Neural progenitor cell (in vitro differentiated cells): ENCODE results near the gene MBD1. TPM values are rescaled to one million over a fixed set of nuclear protein-coding genes. Genes with fewer than 3 reads are reported as not detected.
A peak's percentile ranks its signal among the peaks of the same experiment; 100 is the strongest.

Source experiments
- DNase-seq: peaks from one replicate; pipeline ENCODE4 v3.0.0-alpha.2; 2016; ENCODE audit warnings: low spot score
- H2AFZ ChIP-seq: fragments of 200-600 bp; sonication (generic); replicated peaks from 2 replicates; pipeline ENCODE4 v1.6.1; 2016; ENCODE audit warnings: antibody characterized with exemption
- H3F3A ChIP-seq: fragments of 200-600 bp; sonication (generic); 2 replicates; pipeline ENCODE4 v1.6.1; 2016; ENCODE audit warnings: antibody characterized with exemption, low read depth
- H3K27ac ChIP-seq: fragments of 200-600 bp; sonication (generic); 2 replicates; pipeline ENCODE4 v1.5.1; 2016; ENCODE audit warnings: mild to moderate bottlenecking
- H3K27me3 ChIP-seq: fragments of 200-600 bp; sonication (generic); 2 replicates; pipeline ENCODE4 v1.6.1; 2016; ENCODE audit warnings: mild to moderate bottlenecking, moderate library complexity
- H3K36me3 ChIP-seq: fragments of 200-600 bp; sonication (generic); 2 replicates; pipeline ENCODE4 v1.5.1; 2016
- H3K4me1 ChIP-seq: fragments of 200-600 bp; sonication (generic); 2 replicates; pipeline ENCODE4 v1.6.1; 2016; ENCODE audit warnings: mixed run types
- H3K4me2 ChIP-seq: fragments of 200-600 bp; sonication (generic); 2 replicates; pipeline ENCODE4 v1.6.1; 2016
- H3K4me3 ChIP-seq: fragments of 200-600 bp; sonication (generic); 2 replicates; pipeline ENCODE4 v1.5.1; 2016
- H3K79me2 ChIP-seq: fragments of 200-600 bp; sonication (generic); 2 replicates; pipeline ENCODE4 v1.6.1; 2016; ENCODE audit warnings: low read depth
- H3K9ac ChIP-seq: fragments of 200-600 bp; sonication (generic); 2 replicates; pipeline ENCODE4 v1.6.1; 2016
- H3K9me3 ChIP-seq: fragments of 200-600 bp; sonication (generic); 2 replicates; pipeline ENCODE4 v1.5.1; 2016; ENCODE audit warnings: low read depth
- H4K20me1 ChIP-seq: fragments of 200-600 bp; sonication (generic); 2 replicates; pipeline ENCODE4 v1.6.1; 2016; ENCODE audit warnings: low read depth
- H3K27ac Mint-ChIP-seq: 3 replicates; pipeline ENCODE4 v1.8.0; 2021; ENCODE audit warnings: mixed read lengths
- H3K27me3 Mint-ChIP-seq: 2 replicates; pipeline ENCODE4 v1.8.0; 2022; ENCODE audit warnings: low read depth, mild to moderate bottlenecking, inconsistent platforms, moderate library complexity, mixed read lengths; ENCODE audit not compliant: insufficient read depth
- H3K36me3 Mint-ChIP-seq: 3 replicates; pipeline ENCODE4 v1.8.0; 2021; ENCODE audit warnings: mixed read lengths
- H3K4me1 Mint-ChIP-seq: 3 replicates; pipeline ENCODE4 v1.8.0; 2021; ENCODE audit warnings: mixed read lengths
- H3K4me3 Mint-ChIP-seq: 3 replicates; pipeline ENCODE4 v1.8.0; 2021; ENCODE audit warnings: mild to moderate bottlenecking, moderate library complexity, mixed read lengths
- H3K9me3 Mint-ChIP-seq: 3 replicates; pipeline ENCODE4 v1.8.0; 2020; ENCODE audit warnings: mixed read lengths
- CTCF ChIP-seq: fragments of 200-600 bp; sonication (generic); IDR thresholded peaks from 2 replicates; pipeline ENCODE4 v1.5.1; 2017; ENCODE audit warnings: antibody characterized with exemption, mild to moderate bottlenecking
- EZH2 ChIP-seq: fragments of 200-600 bp; sonication (generic); IDR thresholded peaks from 2 replicates; pipeline ENCODE4 v1.6.1; 2017; ENCODE audit warnings: antibody characterized with exemption, mild to moderate bottlenecking, moderate library complexity
- EZH2phosphoT487 ChIP-seq: fragments of 200-600 bp; sonication (generic); IDR thresholded peaks from 2 replicates; pipeline ENCODE4 v1.6.1; 2017; ENCODE audit warnings: antibody characterized with exemption
- total RNA-seq: library from RNA; depleted of rRNA; stranded (reverse); fragments of >200 nt; gene quantifications from 2 replicates; pipeline ENCODE4 v1.2.3, GENCODE V29; 2015; ENCODE audit warnings: low replicate concordance

The MBD1 gene
- total RNA-seq, 1 donor from 2014 or later = 32.7 TPM

GRCh38 chr18:50307738-50308470, 26.6 kb upstream of the MBD1 start:
- Histone ChIP-seq H3K9me3 (peaks cover 8% of the 10 kb centered on the region), H3K79me2 (no peaks in the 10 kb centered on the region), H3K4me3 (peak overlapping the region; percentile 60), H3K27me3 (peaks cover 81% of the 10 kb centered on the region), H3F3A (no peaks in the 10 kb centered on the region), H3K36me3 (no peaks in the 10 kb centered on the region), H3K4me2 (peak overlapping the region; percentile 79), H4K20me1 (no peaks in the 10 kb centered on the region), H2AFZ (peak overlapping the region; percentile 80), H3K27ac (no peak overlapping the region), H3K4me1 (no peaks in the 10 kb centered on the region), H3K9ac (no peak overlapping the region)
- TF ChIP-seq EZH2phosphoT487 (no peak), CTCF (no peak), EZH2 (no peak)
- Mint-ChIP-seq H3K4me1 (no peaks in the 10 kb centered on the region), H3K27ac (no peak overlapping the region), H3K9me3 (peaks cover 7% of the 10 kb centered on the region), H3K27me3 (peaks cover 8% of the 10 kb centered on the region), H3K4me3 (peak overlapping the region; percentile 80), H3K36me3 (no peaks in the 10 kb centered on the region)
- DNase-seq = peak; percentile 96

- H3K4me3 ChIP-seq = peak overlapping the region; percentile 60
- peaks cover 8% of the 10 kb centered on the region for H3K9me3 ChIP-seq
- H3K9ac ChIP-seq = no peak overlapping the region
- no peak for DNase-seq
- peaks cover 86% of the 10 kb centered on the region for H3K27me3 ChIP-seq
- H3K27ac ChIP-seq = no peak overlapping the region
- H4K20me1 ChIP-seq = no peaks in the 10 kb centered on the region
- no peaks in the 10 kb centered on the region for H3F3A ChIP-seq
- H3K79me2 ChIP-seq = no peaks in the 10 kb centered on the region
- H3K36me3 Mint-ChIP-seq = no peaks in the 10 kb centered on the region
- peak overlapping the region; percentile 80 for H2AFZ ChIP-seq
- no peak overlapping the region for H3K27ac Mint-ChIP-seq
- H3K4me3 Mint-ChIP-seq = peak overlapping the region; percentile 80
- peaks cover 8% of the 10 kb centered on the region for H3K27me3 Mint-ChIP-seq
- peak overlapping the region; percentile 79 for H3K4me2 ChIP-seq
- no peaks in the 10 kb centered on the region for H3K36me3 ChIP-seq
- no peaks in the 10 kb centered on the region for H3K4me1 ChIP-seq
- peaks cover 7% of the 10 kb centered on the region for H3K9me3 Mint-ChIP-seq
- TF ChIP-seq EZH2phosphoT487 (no peak), EZH2 (no peak), CTCF (no peak)
- no peaks in the 10 kb centered on the region for H3K4me1 Mint-ChIP-seq
Observed at GRCh38 chr18:50307400-50307737, 26.0 kb upstream of the MBD1 start.

DNA sequence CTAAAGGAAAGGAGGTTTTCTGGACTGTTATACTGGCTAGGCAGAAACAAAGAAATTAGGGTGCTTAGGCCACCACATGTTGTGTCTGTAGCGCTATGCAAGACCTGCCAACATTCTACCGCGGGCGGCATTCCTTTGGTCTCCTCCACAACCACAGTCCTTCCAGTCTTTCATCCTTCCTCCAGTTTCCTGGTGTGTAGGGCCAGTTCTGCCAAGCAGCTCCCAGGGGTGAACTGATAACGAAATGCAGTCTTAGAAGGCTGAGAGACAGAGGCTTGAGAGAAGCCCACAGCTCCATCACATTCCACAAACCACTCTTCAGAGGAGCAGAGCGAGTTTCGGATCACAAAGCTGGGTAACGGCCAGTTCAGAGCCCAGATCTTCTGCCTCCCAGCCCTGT, 25.6 kb upstream of the MBD1 start:
- Mint-ChIP-seq H3K27ac (no peak overlapping the region), H3K9me3 (peaks cover 7% of the 10 kb centered on the region), H3K4me1 (no peaks in the 10 kb centered on the region), H3K27me3 (peaks cover 8% of the 10 kb centered on the region), H3K4me3 (no peak overlapping the region), H3K36me3 (no peaks in the 10 kb centered on the region)
- Histone ChIP-seq H3K4me1 (no peaks in the 10 kb centered on the region), H2AFZ (peak overlapping the region; percentile 80), H4K20me1 (no peaks in the 10 kb centered on the region), H3K9me3 (peaks cover 8% of the 10 kb centered on the region), H3K36me3 (no peaks in the 10 kb centered on the region), H3K4me3 (peak overlapping the region; percentile 60), H3K4me2 (peak overlapping the region; percentile 79), H3K27ac (no peak overlapping the region), H3K9ac (no peak overlapping the region), H3K79me2 (no peaks in the 10 kb centered on the region), H3F3A (no peaks in the 10 kb centered on the region), H3K27me3 (peaks cover 88% of the 10 kb centered on the region)
- TF ChIP-seq EZH2phosphoT487 (no peak), CTCF (no peak), EZH2 (no peak)
- peak; percentile 24 for DNase-seq
